ENCODE measurements around the gene SDC4.

GRCh38 chr20:45341579-45341938, 6.7 kb downstream of the SDC4 start:
- TF ChIP-seq POLR2A (IDR thresholded peaks at IDR 0.05; ENCODE audit: borderline replicate concordance, extremely low read depth, insufficient read depth, insufficient read length): no peak
- no peak for TF ChIP-seq RAD21 (IDR thresholded peaks at IDR 0.05; ENCODE audit: low read depth)
- TF ChIP-seq CTCF (IDR thresholded peaks at IDR 0.05 in 2 of 3, conservative IDR thresholded peaks at IDR 0.05 in 1 of 3; ENCODE audit: borderline replicate concordance in 1 of 3, insufficient read depth in 1 of 3, low read depth in 2 of 3, low read length in 2 of 3): no peak
- TF ChIP-seq FOSL1 (IDR thresholded peaks at IDR 0.05; ENCODE audit: low read depth): no peak
- TF ChIP-seq EZH2phosphoT487 (IDR thresholded peaks at IDR 0.05; ENCODE audit: borderline replicate concordance): no peak
- no peak for TF ChIP-seq EZH2 (IDR thresholded peaks at IDR 0.05)
- no peak for TF ChIP-seq ZFX (IDR thresholded peaks at IDR 0.05)
- no peak for TF ChIP-seq REST (IDR thresholded peaks at IDR 0.05; ENCODE audit: low read depth)
- no peak for TF ChIP-seq ZBTB33 (IDR thresholded peaks at IDR 0.05; ENCODE audit: extremely low read depth, insufficient replicate concordance, low read length)
- TF ChIP-seq POLR2AphosphoS5 (IDR thresholded peaks at IDR 0.05; ENCODE audit: low read depth, low read length): no peak
- no peak for TF ChIP-seq CBX3 (IDR thresholded peaks at IDR 0.05; ENCODE audit: low read depth)
- no peak for TF ChIP-seq TCF7L2 (IDR thresholded peaks at IDR 0.05; ENCODE audit: borderline replicate concordance, extremely low read depth, insufficient read depth, insufficient read length)
- TF ChIP-seq MAX (IDR thresholded peaks at IDR 0.05): no peak

Measured in HCT116 (cell line).